Head of caudate nucleus (tissue), 42 donors: ENCODE measurements around the gene JAG2.

Source experiments
- DNase-seq, 42 donors: peaks; one replicate each; pipeline versions ENCODE4 v3.0.0 to v3.0.0-alpha.2; 2020 to 2021; ENCODE audit warnings: mixed read lengths in 7 of 42
- intact Hi-C: fragments of 100-400 bp; cut with DNase I; formaldehyde crosslinking; loops from one replicate; pipeline ENCODE4 v1.15.0; 2022

The JAG2 gene

DNA sequence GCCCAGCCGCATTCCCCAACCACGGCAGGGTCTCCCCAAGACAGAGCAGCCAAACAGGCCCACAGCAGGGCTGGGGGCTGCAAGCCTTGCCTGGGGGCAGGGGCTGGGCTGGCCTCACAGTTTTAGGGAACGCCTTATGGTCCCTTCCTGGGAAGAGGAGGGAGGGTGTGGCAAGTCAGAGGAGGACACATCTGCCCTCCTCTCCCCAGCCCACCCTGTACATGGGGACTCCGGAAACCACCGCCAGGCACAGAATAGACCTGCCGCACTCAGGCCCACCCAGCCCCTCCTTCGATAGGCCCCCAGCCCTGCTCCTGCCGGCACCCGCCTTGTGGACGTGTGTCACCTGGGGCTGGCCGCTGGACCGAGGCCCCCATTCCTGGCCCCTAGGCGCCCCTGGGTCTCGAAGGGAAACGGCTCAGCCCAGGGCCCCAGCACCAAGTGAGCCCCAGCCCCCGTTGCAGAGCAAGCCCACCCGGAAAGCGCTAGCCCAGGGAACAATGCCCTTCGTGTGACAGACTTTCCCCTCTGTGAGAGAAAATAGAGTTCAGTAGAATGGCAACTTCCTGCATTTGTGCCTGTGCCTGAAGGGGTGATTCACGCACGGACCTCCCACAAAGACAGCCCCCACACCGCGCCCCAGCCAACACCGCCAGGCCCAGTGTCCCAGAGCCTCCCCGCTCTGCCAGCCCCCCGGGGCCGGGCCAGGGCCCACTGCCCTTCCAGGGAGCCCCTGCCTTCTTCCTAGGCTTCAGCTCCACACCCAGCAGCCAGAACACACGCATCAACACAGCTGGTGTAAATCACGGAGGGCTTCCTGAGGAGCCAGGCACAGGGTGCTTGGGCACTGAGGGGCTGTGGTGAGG lies 24.5 kb upstream of the JAG2 start:
- no peak for DNase-seq
- intact Hi-C loops: no loop called here

GRCh38 chr14:105187935-105188524 lies 19.5 kb upstream of the JAG2 start:
- intact Hi-C loops: no loop called here
- no peak for DNase-seq

- no peak for DNase-seq
- intact Hi-C loops: no loop called here
These were observed 18.5 kb upstream of the JAG2 start for GRCh38 chr14:105187116-105187515.

GRCh38 chr14:105185973-105186372 lies 17.4 kb upstream of the JAG2 start:
- no peak for DNase-seq
- intact Hi-C loops: no loop called here

GRCh38 chr14:105185001-105185400 lies 16.4 kb upstream of the JAG2 start:
- DNase-seq: no peak
- intact Hi-C loops: no loop called here

DNA sequence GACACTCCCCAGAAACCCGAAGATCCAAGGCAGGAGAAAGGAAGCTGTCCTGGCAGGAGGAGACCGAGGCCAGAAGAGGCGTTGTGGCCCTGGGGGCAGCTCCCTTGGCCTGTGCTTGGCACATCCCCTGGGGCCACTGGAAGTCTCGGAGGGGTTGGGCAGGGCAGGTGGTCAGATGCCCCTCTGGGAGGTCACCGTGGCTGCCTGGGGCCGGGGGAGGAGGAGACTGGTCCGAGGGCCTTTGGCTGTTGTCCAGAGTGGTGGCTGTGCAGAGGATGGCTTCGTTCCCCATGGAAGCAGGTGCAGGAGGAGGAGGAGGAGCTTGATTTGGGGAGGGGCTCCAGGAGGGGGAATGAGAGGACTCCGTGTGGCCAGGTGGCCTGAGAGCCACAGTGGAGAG lies 15.9 kb upstream of the JAG2 start:
- intact Hi-C loops: no loop called here
- no peak for DNase-seq

GRCh38 chr14:105182296-105183020 lies 13.9 kb upstream of the JAG2 start:
- no peak for DNase-seq
- intact Hi-C loops: no loop called here

- DNase-seq: no peak
- intact Hi-C loops: no loop called here
These were observed 13.1 kb upstream of the JAG2 start for GRCh38 chr14:105181549-105182295.

DNA sequence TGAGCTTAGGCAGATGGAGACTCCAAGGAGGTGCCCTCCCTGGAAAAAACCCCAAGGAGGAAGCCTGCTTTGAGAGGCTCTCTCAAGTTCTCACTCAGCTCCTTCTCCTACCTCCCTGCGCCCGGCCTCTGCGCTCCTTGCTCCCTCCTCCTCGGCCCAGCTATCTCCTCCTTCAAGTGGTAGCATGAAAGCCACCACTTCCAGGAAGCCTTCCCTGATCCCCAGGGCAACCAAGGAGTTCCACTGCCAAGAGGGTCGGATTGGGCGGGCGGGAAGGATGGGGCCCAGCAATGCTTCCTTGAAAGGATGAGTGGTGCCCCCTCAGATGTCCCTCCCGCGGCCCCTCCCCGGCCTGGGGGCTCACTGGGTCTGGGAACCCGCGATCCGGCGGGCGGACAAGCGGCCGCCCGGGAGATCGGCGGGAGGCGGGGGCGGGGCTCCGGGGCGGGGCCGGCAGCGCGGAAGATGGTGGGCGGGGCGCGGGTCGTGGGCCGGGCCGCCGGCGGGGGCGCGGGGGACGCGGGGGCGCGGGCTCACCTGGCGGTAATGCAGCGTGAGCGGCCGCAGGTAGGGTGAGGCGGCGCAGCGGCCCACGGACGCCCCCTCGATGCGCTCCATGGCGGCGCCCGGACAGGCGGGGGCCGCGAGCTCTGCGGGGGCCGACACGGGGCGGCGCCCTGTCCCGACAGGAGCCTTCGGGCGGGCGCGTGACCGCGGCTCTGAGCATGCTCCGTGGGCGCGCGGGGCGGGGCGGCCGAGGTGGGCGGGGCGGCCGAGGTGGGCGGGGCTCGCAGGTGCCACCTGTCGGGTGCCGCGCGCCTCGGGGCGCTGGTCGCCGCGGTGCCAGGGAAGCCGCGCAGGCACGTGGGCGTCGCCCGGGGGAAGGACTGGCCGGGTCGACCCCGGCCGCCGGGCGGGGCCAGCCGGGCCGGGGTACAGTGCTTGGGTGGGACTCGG lies 12.3 kb upstream of the JAG2 start, which contains the start of gene NUDT14:
TSS of gene NUDT14 (minus strand) at position 721 of the 957 bp plus-strand sequence. CDS start at position 618, 103 bp downstream.
- peak in 37 of 42 donors; percentile 43 to 84 (median 68) for DNase-seq
- intact Hi-C loops: no loop called here

DNA sequence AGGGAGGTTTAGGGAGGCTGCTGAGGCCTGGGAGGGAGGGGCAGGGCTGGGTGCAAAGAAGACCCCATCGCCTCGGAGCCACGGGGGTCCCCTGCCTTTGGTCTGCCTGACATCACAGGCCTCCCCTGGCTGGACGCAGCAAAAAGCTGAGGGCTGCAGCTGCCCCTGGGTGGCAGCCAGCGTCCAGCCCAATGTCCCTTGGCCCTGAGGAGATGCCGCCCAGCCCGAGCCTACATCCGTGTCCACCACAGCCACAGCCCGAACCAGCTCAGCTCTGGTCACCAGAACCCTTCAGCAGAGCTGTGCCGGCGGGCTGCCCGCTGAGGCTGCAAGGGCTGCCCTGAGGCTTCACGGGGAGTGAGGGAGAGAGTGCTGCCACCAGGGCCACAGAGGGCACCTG lies 10.6 kb upstream of the JAG2 start:
- no peak for DNase-seq
- intact Hi-C loops: no loop called here

DNA sequence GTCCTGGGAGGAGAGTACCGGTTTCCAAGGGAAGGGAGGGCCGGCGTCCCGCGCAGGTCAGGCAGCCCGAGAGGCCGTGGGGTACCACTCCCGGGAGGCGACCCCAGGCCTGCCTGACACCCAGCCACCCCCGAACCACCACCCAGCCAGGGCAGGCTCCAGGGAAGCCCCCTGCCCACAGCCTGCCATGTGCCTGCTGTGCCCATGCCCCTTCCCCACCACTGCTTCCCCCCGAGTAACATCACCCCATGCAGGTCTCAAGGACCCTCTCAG lies 10.2 kb upstream of the JAG2 start:
- intact Hi-C loops: no loop called here
- no peak for DNase-seq

DNA sequence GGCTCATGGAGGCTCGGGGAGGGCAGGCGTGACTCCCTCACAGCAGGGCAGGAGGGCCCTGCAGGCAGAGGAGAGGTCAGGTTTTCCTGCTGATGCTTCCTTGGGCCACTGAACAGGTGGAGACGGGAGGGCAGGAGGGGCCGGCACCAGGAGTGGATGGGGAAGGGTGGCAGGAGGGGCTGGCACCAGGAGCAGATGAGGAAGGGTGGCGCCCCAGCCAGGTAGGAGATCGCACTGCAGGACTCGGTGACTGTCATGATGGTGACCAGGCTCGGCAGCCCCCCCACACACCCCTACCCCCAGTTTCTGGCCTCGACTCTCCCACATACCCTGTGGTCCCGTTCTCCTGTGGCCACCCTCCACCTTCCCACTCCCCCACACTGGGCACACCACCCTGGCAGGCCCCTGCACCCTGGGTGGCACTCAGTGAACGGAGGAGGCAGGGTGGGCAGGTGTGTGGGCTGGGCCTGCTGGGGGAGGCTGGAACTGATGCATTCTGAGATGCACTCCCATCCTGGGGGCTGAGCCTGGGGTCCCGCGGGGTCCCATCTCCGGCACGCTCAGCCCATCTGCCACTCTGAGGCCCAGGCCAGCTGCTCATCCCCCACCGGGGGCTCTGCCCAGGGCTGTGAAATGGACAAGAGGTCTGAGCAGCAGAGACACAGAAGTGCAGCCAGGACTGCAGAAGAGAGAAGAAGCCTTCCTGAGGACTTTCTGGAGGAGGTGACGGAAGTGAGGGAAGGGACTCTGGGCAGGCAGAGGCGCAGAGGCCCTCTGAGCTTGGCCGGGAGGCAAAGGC lies 9.7 kb upstream of the JAG2 start:
- no peak for DNase-seq
- intact Hi-C loops: no loop called here

DNA sequence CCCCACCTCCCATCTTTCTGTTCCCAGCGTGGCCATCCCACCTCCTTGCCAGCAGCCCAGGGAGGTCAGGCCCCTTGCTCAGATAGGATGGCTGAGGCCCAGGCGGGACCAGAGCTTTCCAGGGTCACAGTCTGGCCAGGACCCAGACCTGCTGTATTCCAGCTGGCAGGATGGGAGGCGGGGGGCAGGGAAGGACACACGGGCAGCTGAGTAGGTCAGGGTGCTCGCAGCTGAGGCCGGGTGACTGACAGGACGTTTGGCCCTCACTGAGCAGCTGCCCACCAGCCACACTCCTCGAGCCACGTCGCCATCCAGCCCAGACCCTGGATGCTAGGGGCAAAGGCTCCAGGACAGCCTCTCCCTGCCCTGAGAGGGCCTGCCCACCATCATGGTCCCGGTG lies 8.5 kb upstream of the JAG2 start:
- intact Hi-C loops: no loop called here
- no peak for DNase-seq

DNA sequence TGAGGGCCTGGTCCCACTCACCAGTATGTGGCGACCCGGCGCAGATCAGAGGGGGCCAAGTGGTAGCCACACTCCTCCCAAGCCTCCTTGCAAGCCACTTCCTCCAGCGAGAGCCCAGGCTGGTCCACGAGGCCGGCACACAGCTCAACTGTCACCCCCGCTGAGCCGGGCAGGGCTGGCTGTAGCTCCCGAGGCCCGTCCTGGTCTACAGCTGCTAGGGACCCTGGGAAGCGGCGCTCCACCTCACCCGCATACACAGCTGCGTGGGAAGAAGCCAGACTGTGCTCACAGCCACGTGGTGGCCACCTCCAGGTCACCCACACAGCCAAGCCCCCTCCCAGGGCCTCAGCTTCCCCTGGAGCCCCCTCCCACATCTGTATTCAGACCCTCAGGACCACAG lies 7.9 kb upstream of the JAG2 start:
- intact Hi-C loops: no loop called here
- no peak for DNase-seq

GRCh38 chr14:105173901-105174894 lies 5.6 kb upstream of the JAG2 start:
- intact Hi-C loops: no loop called here
- DNase-seq: peak in 2 of 42 donors; percentile 34 to 53

DNA sequence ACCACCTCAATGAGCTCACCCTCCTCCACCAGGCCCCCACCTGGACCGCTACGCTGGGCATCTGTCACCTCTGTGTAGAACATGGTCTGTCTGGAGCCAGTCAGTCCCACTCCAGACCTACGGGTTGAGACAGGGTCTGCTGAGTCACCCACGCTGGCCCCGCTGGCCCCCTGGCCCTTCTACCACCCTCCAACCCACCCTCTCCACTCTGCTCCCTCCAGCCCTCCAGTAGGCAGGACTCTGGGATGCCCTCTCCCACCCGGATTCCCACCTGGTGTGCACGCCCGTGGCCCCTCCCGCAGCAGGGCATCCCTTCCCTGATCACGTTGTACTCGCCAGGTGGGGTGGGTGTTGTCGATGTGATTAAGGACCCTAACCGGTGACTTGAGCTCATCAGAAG lies 4.6 kb upstream of the JAG2 start:
- intact Hi-C loops: no loop called here
- no peak for DNase-seq

- intact Hi-C loops: no loop called here
- no peak for DNase-seq
These were observed 3.9 kb upstream of the JAG2 start for GRCh38 chr14:105172476-105172875.
